Pancreas (tissue), 10 donors: Measurements from ENCODE around the gene CLCN6. TPM values are rescaled to one million over a fixed set of nuclear protein-coding genes. Genes with fewer than 3 reads are reported as not detected.
A peak's percentile ranks its signal among the peaks of the same experiment; 100 is the strongest.

Source experiments
- ATAC-seq, 4 donors: fragments of 200-7000 bp; cut with Tn5 transposase; one replicate each; pipeline versions ENCODE4 v1.8.0 to v1.9.1; 2020; ENCODE audit warnings: mild to moderate bottlenecking in 4 of 4, moderate library complexity in 4 of 4
- DNase-seq, 6 donors: peaks; one replicate each; pipeline ENCODE4 v3.0.0-alpha.2; 2020
- FAIRE-seq: peaks from 2 replicates; lab custom pipeline; 2012; peaks lifted over from hg19 to GRCh38; lab: Jason Lieb, UNC
- H3K27ac ChIP-seq, 4 donors: fragments of 200-600 bp; sonication (generic); 1 replicate in 3 of 4; 2 replicates in 1 of 4; pipeline versions ENCODE4 v1.5.0 to v1.8.0; 2020
- H3K27me3 ChIP-seq, 4 donors: fragments of 200-600 bp; one replicate each; pipeline ENCODE4 v1.8.0; 2021
- H3K36me3 ChIP-seq, 3 donors: fragments of 200-600 bp; sonication (generic) in 1 of 3; one replicate each; pipeline versions ENCODE4 v1.5.0 to v1.8.0; 2020 to 2021
- H3K4me1 ChIP-seq, 3 donors: fragments of 200-600 bp; one replicate each; pipeline ENCODE4 v1.8.0; 2021
- H3K4me3 ChIP-seq, 4 donors: fragments of 200-600 bp; sonication (generic) in 2 of 4; one replicate each; pipeline versions ENCODE4 v1.5.0 to v1.8.0; 2020 to 2021
- H3K9me3 ChIP-seq, 4 donors: fragments of 200-600 bp; one replicate each; pipeline ENCODE4 v1.8.0; 2021
- CTCF ChIP-seq, 4 donors: fragments of 200-600 bp; sonication (generic) in 3 of 4; IDR thresholded peaks; one replicate each; pipeline versions ENCODE4 v1.5.0 to v1.8.0; 2021; ENCODE audit warnings: antibody characterized with exemption in 4 of 4
- WGBS, 2 donors: extraction: QIAGEN DNeasy Blood & Tissue Kit; methylation state at CpG; one replicate each; pipeline ENCODE4 v1.1.7; 2013; 5-methylcytosine and 5-hydroxymethylcytosine counted together
- intact Hi-C, 3 donors: fragments of 100-400 bp; cut with DNase I; formaldehyde crosslinking; loops; one replicate each; pipeline versions ENCODE4 v1.11.1 to v1.14.2; 2022
- polyA plus RNA-seq, 2 donors: library from polyadenylated mRNA; stranded (reverse); fragments of 200-250 nt; gene quantifications; one replicate each; pipeline ENCODE4 v1.2.3, GENCODE V29; 2013
- total RNA-seq, 6 donors: library from RNA; stranded (reverse); fragmentation: NEBNext Ultra II Directional in 4 of 6; extraction: Animal tissue kit (Norgen Biotek cat#: 25700) in 4 of 6; gene quantifications; one replicate each; pipeline versions ENCODE4 v1.2.1 to v1.2.4, GENCODE V29; 2021 to 2023
- donor health status: healthy with polysubstance abuse.
- donor health status: DM: no; HTN: no; CAD: no; lungs with moderate emphysema.
- donor health status: DM: no; HTN: no; CAD: no.
- donor health status: control.
- donor health status: control.
- donor health status: Bipolar disorder and iron deficiency.
- donor health status: DM: yes; HTN: yes; CAD: no.
- donor health status: DM: no; HTN: no; CAD: no.
- donor health status: DM: no; HTN: no; CAD: no.
- donor health status: DM: yes; HTN: yes; CAD: no.

Gene CLCN6
- total and polyA plus RNA-seq, 8 donors: 4.3 to 16.8 (median 7.6) TPM

- Histone ChIP-seq H3K9me3 (no peaks in the 10 kb centered on the region), H3K27me3 (no peaks in the 10 kb centered on the region), H3K27ac (no peak within 1 kb of the TSS), H3K4me3 (no peak within 1 kb of the TSS), H3K36me3 (peaks cover 0 to 7% (median 0%) of the 10 kb centered on the region in 3 donors), H3K4me1 (no peaks in the 10 kb centered on the region)
- DNase-seq (no peak), FAIRE-seq (no peak), ATAC-seq (peak in 2 of 4 donors; percentile 47 to 53)
- no peak for TF ChIP-seq CTCF (IDR thresholded peaks at IDR 0.05)
- 70 to 80% methylated on average over 18 of the region's 18 CpGs for WGBS, 2 donors
- intact Hi-C loops: loop anchor here in 1 of 3 donors (10.0 kb wide), 1 partner anchor 47 kb away; no protein-coding TSS in a partner anchor
These were observed 41.8 kb downstream of the CLCN6 start, which contains the start of gene NPPA for GRCh38 chr1:11847667-11848372. Gene NPPA, minus strand, starts transcription at chr1:11847783. Its CDS starts 99 bp downstream, at chr1:11847684.

DNA sequence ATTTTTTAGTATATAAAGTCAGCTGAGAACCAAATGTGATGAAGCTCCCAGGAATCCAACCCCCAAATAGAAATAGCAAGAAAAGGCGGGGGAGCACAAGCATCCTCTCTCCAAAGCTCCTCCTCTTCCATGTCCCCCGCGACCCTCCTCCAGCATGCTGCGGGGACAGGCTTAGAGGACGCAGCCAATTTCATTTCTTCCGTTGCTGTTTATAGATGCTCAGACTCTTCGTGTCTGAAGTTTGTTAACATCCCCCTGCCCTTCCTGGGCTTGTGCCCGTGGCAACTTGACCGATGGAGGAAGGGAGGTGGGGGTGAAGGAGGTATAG is 42.3 kb downstream of the CLCN6 start:
- no peaks in the 10 kb centered on the region for H3K4me1 ChIP-seq
- H3K9me3 ChIP-seq: no peaks in the 10 kb centered on the region
- no peak for TF ChIP-seq CTCF (IDR thresholded peaks at IDR 0.05)
- H3K36me3 ChIP-seq: peaks cover 0 to 7% (median 0%) of the 10 kb centered on the region in 3 donors
- no peak overlapping the region for H3K4me3 ChIP-seq
- no peak for DNase-seq
- intact Hi-C loops: loop anchor here in 1 of 3 donors (10.0 kb wide), 1 partner anchor 46 kb away; no protein-coding TSS in a partner anchor
- no peak for FAIRE-seq
- H3K27me3 ChIP-seq: no peaks in the 10 kb centered on the region
- no peak overlapping the region for H3K27ac ChIP-seq
- WGBS, 2 donors: 77 to 82% methylated on average over 9 of the region's 9 CpGs
- ATAC-seq: no peak

DNA sequence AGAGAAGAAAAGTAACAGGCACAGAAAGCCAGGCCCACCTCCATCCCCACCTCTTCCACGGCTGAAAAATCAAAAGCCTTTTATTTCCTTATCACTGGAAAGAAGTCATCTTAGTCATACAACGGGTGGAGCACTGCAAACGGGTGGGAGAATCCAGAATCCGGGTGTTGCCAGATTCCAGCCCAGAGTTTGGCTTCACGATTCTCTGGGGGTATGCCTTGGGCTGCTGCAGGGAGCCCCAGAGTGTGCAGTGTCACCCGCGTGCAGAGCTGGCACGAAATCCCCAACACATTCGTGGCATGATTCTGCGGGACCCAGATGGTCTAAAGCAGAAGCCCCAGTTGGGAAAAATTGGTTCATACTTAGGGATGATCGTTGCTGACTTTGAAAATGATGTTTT is 44.2 kb downstream of the CLCN6 start:
- Histone ChIP-seq H3K4me1 (no peaks in the 10 kb centered on the region), H3K27ac (no peak overlapping the region), H3K27me3 (no peaks in the 10 kb centered on the region), H3K9me3 (no peaks in the 10 kb centered on the region), H3K4me3 (no peak overlapping the region), H3K36me3 (no peaks in the 10 kb centered on the region)
- FAIRE-seq (no peak), DNase-seq (no peak), ATAC-seq (no peak)
- TF ChIP-seq CTCF (IDR thresholded peaks at IDR 0.05): no peak
- intact Hi-C loops: no loop called here
- WGBS, 2 donors: 47 to 59% methylated on average over 11 of the region's 11 CpGs

DNA sequence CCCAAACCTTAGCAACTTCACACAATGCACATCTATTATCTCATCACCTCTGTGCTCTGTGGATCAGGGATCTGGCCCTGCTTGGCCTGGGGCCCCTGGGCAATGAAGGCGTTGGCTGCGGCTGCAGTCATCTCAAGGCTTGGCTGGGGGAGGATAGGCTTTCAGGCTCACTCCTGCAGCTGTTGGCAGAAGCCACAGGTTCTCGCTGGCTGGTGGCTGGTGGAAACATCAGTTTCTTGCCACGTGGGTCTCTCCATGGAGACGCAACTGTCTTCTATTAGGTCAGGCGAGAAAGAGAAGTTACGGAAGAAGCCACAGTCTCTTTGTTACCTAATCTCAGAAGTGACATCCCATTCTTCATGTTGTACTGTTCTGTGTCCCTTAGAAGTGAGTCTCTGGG is 45.2 kb downstream of the CLCN6 start:
- Histone ChIP-seq H3K27me3 (no peaks in the 10 kb centered on the region), H3K27ac (no peak overlapping the region), H3K4me3 (no peak overlapping the region), H3K9me3 (no peaks in the 10 kb centered on the region), H3K4me1 (no peaks in the 10 kb centered on the region), H3K36me3 (no peaks in the 10 kb centered on the region)
- no peak for DNase-seq
- intact Hi-C loops: no loop called here
- FAIRE-seq: no peak
- no peak for ATAC-seq
- WGBS, 2 donors: 77 to 81% methylated on average over 7 of the region's 7 CpGs
- no peak for TF ChIP-seq CTCF (IDR thresholded peaks at IDR 0.05)

GRCh38 chr1:11854519-11854918 is 48.5 kb downstream of the CLCN6 start:
- no peak overlapping the region for H3K4me3 ChIP-seq
- ATAC-seq (no peak), FAIRE-seq (no peak), DNase-seq (no peak)
- WGBS, 2 donors: 35 to 42% methylated on average over 8 of the region's 8 CpGs
- no peaks in the 10 kb centered on the region for H3K4me1 ChIP-seq
- no peak overlapping the region for H3K27ac ChIP-seq
- peaks cover 0 to 17% (median 3%) of the 10 kb centered on the region in 4 donors for H3K27me3 ChIP-seq
- intact Hi-C loops: no loop called here
- no peak for TF ChIP-seq CTCF (IDR thresholded peaks at IDR 0.05)
- no peaks in the 10 kb centered on the region for H3K9me3 ChIP-seq
- no peaks in the 10 kb centered on the region for H3K36me3 ChIP-seq
